Pons (tissue), 1 donor: ENCODE results near the gene TRIM65.
"Not testable (repeated sequence)": the region's sequence is repeated elsewhere in the genome, so short reads cannot be mapped to it uniquely, and the experiment has no call there.

Experiments used
- DNase-seq: peaks from one replicate; pipeline ENCODE4 v3.0.0-alpha.2; 2016; ENCODE audit warnings: low spot score

The TRIM65 gene

DNA sequence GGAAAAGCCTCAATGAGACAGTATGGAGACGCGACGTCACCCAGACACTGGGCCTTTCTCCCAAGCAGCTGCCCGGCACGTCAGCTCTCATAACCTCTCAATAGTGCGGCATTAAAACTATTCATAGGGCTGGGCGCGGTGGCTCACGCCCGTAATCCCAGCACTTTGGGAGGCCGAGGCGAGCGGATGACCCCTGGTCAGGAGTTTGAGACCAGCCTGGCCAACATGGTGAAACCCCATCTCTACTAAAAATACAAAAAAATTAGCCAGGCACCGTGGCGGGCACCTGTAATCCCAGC lies 45.1 kb downstream of the TRIM65 start:
- not testable (repeated sequence) for DNase-seq

DNA sequence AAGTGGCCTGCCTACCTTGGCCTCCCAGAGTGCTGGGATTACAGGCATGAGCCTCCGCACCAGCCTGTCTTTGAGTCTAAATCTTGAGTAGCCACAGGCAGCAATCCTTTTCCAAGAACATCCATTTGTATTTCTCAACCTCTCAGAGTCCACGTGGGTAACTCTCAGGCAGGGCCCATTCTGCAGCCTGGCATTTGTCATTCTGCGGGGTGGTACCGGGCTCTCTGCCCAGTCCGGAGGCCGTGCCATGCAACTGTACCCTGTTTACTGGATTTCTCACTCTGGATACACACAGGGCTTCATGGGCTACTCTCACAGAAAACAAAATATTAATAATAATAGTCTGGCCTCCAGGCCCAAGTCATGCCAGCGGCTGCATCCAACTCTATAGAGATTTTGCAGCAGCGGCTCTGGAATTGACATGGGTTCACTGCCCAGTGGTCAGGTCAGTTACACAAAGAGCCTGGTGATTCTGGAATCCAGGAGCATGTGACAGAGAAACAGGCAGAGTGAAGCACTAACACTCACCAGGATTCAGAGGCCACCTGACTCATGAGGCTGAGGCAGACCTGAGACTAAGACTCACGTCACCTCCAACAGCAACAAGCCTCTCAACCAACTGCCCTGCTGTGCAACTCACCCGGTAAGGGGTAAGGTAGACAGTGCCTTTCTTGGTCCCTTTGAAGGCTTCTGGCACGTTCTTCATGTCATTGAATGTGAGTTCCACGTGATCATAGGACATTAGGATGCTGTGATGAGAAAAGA lies 45.6 kb downstream of the TRIM65 start:
- peak; percentile 77 for DNase-seq

DNA sequence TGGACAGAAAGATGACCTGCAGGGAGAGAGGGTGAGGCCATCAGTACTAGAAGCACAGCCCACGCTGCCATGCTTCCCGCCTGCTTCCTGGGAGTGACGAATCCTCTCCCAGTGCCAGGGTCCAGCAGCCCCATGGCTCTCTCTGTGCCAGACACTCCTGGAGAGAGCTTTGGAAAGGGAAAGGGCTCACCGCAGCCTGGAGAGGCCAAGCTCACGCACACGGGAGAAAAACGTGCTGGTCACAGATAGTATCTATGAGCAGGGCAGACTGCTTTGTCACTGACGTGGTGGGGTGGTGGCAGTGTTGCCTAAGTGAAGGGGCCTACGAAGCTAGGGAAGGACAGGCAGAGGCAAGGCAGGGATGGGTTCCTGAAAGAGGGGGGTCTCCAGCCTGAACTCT lies 47.0 kb downstream of the TRIM65 start:
- DNase-seq: no peak

DNA sequence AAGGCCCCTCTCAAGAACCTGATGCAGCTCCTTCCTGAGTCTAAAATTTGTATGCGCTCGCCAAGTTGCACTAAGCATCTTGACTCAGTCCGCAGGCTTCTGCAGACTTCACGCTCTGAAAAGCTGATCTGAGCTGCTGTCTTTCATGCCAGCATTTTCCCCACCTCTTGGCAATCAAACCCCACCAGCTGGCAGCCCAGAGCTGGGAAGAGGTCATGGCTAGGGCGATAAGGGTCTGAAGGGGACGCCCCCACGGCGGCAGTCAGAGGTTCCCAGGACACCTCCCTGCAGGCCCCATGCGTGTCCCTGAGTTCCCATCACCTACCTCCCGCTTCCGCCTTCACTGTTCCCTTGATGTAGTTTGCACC lies 47.5 kb downstream of the TRIM65 start:
- DNase-seq: no peak

DNA sequence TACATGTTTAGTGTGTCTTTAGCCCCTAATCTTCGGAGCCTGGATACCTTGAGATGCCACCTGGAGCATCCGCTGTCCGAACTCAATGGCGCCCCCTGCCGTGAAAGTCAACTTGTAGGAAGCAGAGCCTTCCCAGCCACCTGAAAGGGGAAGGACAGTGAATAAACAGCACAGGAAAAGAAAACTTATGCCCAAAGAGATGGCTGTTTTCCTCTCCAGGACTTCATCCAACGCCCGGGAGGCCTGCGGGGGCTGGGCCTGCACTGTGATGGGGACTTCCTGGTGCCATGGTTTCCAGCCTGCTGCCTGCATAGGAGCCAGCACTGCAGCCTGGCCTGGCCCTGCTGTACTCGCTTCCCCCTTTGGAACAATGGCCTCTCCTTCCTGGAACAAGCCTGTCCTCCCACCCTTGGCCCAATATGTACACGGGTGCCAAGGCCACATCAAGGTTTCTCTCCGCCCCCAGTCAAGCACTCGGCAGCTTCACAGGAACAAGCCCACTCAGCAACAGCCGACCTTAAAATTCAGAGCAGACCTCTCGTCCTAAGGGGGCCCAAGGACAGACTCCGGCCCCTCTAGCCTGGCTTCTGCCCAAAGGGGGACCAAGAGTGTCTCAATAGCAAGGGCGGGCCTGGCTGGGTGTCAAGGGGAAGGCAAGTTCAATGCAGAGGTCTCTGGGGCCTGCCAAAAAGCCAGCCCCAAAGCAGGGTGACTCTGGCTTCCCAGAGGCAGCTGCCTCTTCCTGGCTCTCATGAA lies 48.0 kb downstream of the TRIM65 start:
- peak; percentile 78 for DNase-seq

DNA sequence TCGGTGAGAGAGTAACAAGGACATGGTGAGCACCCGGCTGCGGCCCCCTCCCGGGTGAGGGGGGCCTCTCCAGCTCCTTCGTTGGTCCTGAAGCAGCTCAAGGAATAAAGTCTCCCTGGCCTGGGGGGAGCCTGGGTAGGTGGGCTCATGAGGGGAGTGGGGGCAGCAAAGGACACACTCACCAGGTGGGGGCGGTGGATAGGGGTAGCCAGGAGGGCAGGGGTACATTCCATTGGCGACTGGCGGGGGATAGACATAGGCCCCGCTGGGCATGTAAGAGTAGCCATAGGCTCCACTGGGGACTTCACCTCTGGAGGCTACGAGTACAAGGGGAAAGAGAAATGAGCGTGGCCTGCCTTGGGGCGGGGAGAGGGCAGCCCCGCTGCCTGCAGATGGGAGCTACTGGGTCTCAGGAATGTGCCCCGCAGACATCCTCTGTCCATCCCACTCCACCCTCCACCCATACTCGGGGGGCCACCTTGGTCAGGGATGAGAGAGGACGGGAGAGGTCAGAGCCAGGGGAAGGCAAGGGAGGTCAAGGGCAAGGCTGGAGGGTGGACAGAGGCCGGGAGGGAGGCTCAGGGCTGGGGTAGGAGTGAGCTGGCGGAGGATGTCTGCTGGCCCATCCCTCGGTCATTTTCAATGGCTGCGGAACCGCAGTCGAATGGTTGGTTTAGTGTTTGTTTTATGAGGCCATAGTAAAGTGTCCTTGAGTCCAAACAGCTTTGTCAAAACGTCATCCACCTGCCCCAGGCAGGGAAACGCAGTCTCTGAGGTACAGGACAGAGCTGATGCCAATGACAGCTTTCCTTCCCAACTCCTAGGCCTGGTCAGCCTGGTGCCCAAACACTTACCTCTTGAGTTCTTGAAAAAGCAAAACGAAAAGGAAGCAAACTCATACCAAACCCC lies 48.9 kb downstream of the TRIM65 start:
- DNase-seq: no peak

DNA sequence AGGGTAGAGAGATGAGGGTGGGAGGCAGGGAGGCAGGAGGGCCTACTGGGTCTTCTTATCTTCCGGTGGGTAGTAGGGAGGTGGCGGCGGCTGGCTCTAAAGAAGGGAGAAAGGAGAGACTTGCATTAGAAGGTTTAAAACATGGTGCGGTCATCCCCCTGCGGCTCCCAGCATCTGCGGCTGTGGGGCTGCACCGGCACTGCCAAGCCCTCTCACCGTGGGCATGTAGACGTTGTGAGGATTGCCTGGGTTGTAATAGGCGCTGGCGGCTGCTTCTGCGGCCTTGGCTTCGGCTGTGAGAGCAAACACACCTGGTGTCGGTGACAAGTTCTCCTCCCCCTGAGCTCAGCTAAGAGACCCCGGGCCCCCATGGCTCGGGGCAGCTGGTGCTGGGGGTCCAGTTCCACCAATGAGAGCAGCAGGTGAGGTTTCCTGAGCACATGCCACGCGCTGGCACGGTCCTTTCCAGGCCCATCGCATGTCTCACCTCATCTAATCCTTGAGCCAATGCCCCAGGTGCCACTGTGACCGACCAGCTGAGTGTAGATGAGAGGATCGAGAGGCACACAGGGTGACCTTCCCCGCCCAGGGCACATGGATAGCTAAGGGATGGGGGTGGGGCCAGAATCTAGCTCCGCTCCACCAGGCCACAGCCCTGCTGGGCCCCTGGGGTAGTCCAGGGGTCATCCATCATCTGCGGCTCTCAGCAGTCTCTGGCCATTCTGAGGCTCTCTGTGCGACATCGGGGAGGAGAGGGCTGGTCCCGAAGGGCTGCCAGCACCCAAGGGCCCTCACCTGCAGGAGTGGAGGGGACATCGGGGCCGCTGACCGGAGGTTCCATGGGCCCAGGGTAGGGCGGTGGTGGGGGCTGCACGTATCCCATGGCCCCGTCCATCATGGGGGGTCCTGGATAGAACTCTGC lies 49.8 kb downstream of the TRIM65 start:
- no peak for DNase-seq

DNA sequence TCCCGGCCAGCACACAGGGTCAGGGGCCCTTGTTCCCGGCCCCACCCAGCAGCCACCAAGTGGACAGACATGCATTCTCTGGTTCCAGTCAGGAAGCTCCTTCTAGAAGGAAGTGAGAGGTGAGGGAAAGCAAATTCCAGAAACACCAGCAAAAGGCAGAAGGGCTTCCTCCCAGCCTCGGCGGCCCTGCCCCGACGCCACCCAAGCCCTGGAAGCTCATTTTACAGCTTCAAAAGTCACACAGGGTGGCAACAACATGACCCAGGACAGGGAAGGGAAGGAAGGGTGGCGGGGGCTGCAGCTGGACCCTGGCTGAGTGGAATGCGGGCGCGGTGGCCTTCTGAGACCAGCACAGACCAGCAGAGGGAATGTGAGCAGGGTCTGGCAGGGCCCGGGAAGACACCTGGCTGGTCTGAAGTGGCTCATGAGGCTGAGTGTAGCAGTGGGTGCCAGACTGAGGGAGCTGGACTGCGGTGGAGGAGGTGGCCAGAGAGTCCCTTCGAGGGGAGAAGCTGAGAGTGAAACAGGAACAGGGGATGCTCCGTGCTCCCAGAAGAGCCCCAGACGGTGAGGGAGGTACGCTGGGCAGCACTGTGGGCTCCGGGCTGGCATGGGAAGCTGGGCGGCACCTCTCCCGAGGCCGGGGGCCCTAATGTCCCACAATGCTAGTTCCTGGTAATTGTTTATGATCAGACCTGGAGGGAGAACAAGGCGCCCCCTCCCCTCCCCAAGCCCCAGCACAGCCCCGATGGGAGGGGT lies 50.6 kb downstream of the TRIM65 start:
- no peak for DNase-seq

DNA sequence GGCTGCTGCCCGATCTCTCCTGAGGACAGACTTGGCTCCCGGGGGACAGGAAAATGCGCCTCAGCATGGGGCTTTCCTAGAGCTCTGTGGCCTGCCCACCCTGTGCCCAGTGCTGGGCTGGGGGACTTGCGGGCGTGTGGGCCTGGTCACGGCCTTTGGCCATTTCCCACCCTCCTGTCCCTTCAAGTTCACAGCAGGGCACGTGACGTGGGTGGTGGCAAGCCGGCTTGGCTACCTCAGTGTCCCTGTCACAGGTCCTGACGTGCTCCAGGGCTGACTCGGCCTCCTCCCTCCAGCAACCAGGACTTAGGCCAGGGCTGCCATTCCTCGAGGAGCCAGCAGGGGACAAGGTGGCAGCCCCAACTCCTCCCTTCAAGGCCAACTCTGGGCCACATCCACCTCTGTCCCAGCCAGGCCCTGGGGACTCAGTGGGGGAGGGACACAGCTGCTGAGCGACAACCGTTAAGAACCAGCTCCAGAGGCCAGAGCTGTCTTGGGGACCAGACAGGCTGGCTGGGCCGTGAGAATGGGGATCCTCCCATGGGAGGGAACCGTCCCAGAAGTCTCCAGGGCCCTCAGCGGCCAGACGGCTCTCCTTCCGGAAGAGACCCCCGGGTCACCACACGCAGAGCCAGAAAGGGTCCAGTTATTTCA lies 51.6 kb downstream of the TRIM65 start:
- DNase-seq: peak; percentile 69

DNA sequence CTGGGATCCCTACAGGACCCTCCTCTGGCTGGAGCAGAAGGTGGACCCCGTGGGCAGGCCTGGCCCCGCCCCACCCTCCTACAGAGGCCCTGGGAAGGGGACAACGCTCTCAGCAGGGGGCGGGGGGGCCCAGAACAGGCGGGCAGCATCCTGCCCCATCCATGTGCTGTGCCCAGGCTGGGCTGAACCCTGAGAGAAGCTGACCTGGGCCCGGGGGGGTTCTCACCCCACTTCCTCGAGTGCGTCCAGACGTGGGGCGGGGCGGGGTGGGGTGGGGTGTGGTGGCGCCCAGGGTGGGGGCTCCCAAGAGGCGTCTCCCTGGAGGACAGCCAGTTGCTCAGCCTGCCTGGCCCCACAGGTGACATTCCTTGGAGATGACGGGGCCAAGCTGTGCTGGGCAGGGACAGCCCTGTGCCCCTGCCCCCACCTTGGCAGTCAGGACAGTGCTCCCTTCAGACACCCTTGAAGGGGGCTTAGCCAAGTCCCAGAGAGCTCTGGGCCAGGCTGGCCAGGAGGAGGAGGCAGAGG lies 52.2 kb downstream of the TRIM65 start:
- no peak for DNase-seq

DNA sequence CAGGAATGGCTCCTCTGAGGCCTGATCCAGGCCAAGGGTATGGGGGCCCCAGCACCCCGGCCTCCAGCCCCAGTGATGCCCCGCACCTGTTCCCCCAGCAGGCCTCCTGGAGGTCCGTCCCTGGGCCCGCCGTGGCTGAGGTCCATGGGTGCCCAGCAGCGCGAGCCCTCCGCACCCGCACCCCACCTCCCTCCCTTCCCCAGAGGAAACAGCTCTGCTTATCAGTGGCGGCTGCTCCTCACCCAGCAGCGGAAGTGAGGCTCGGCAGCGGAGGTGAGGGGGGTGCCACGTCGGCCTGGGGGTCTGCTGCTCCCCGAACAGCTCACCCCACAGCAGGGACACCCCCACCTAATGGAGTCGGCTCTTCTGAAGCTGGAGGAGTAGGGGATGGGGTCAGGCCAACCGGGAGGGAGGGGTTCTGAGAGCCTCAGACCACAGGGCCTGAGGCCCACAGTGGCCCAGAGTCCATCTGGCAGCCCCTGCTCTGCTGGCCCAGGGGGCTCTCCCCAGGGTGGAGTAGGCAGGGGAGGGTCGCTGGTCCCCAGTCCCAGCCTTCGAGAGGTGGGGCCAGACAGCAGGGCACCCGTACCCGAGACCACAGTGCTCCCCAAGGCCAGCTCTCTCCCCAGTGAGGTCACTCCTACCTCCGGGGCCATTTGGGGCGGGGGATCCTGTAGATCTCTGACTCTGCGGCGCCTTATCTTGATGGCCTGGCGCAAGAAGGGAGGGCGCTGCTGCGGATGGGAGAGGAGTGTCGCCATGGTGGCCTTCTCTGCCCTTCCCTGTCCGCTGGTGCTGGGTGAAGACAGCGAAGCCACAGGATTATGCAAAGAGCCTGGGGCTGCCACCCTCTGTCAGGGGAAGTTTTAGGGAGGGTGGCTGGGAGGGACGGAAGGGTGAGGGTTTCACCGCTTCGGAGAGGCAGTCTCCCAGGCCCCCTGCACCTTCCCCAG lies 52.9 kb downstream of the TRIM65 start, which contains the start of gene UNC13D:
TSS of gene UNC13D (minus strand) at position 828 of the 953 bp plus-strand sequence. CDS start at position 761, 67 bp downstream.
- DNase-seq: no peak

DNA sequence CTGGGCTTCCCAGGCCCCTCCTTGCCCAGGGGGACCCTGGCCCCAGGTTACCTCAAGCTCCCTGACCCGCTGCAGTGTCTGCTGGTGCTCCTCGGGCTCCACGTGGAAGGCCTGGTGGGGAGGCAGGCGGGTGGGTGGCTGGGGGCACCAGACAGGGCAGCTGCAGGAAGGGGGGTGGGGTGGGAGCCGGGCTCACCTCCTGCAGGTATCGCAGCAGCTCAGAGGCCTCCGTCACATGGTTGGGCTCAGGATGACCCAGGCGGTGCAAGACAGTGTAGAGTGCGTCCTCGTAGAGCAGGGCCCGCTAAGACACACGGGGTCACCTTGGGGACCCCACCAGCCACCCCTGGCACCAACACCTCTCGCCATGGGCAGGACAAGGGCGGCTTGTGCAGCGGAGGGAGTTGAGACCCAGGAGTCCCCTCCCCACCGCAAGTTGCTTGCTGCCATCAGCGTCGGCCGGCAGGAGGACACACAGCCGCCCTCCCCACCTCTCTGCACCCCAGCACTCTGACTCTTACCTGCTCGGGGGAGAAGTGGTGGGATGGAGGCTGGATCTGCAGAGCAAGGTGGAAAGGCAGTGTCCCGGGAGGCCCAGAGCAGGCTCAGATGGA lies 53.7 kb downstream of the TRIM65 start:
- no peak for DNase-seq

DNA sequence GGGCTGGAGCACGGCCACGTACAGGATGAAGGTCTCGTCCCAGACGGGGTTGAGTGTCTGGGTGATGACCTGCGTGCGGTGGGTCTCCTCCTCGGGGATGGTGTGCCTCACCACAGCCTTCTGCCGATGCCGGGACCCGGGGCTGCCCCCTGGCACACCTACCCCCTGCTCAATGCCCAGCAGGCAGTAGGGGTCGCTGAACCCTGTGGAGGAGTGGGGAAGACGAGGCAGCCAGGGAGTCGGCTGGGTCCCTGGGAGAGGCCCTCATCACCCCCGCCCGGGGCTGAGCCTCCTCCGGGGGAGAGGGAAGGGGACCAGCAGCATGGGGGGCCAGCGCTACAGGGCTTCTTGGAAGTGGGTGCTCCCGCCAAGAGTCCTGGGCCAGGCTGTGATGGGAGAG lies 54.3 kb downstream of the TRIM65 start:
- DNase-seq: no peak

DNA sequence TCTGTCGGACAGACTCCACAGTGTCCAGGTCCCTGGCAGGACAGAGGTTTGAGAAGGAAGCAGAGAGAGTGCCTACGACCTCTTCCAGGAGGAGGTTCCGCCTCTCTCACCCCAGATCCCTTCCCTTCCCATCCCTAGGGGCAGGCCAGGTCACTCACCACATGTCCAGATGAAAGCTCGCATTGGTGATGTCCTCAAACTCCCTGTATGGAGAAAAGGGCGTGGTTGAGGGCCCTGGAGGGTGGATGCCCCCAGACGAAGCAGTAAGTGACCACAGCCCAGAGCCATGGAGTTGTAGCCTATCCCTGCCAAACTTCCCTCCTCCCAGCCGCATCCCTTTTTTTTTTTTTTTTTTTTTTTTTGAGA lies 56.0 kb downstream of the TRIM65 start:
- DNase-seq: no peak

DNA sequence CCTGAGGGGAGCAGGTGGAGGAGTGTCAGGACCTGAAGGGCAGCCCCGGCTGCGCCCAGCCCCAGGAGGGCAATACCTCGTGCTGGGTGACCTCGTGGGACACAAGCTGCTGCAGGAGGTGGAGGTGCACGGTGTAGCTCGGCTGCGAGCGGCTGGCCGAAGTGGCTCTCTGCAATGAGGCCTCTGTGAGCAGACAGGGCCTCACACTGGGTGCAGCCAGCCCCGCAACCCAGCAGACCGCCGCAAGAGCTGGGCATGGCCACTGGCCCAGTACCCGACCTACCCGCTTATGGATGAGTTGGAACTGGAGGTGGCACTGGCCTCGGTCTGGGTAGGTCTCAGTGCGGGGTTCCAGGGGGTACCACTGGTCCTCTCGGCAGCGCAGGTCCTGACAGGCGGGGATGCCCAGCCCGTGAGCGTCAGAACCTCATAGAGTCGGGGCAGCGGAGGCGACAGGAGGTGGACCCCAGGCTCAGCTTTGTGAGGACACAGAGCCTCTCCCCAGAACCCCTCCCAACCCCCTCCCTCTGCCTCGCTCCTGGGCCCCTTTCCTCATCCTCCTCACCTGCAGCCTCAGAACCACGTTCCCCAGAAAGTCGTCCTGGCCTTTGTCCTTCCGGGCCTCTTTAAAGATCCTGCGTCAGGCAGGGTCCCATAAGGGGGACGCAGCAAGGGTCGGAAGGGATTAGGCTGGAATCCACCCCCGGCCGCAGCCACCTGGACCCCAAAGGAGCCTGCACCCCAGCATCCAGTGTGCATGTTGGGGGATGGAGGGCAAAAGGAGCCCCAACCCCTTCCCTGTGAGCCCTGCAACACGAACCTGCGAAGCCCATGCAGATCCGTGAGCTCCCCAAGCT lies 56.6 kb downstream of the TRIM65 start:
- no peak for DNase-seq
